ENCODE measurements around the gene SH3GL2. TPM values are rescaled to one million over a fixed set of nuclear protein-coding genes. Genes with fewer than 3 reads are reported as not detected.

Gene SH3GL2
- total and polyA plus RNA-seq, 9 of the 15 experiments (the other 6 are each of a cell fraction or from before 2014, with no cell fraction given) = not detected

DNA sequence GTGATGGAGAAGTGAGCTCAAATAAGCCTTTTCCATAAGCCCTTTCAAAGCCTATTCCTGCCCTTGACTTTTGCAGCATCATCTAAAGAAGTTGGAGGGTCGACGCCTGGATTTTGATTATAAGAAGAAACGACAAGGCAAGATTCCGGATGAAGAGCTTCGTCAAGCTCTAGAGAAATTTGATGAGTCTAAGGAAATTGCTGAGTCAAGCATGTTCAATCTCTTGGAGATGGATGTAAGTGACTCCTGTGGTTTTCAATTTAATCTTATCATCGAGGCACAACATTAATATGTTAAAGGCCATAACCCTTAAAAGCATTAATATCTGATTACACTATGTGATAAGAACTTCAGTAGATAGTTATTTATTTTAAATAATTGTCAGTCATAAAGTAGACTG lies 210.4 kb downstream of the SH3GL2 start:
- Histone ChIP-seq H3K4me2 (ENCODE audit: insufficient read depth, low read length) (no peak overlapping the region), H3K36me3 (ENCODE audit: control insufficient read depth, insufficient read depth, low read length) (no peaks in the 10 kb centered on the region), H3K27me3 (ENCODE audit: control insufficient read depth in 2 of 2, insufficient read depth in 2 of 2, low read length in 2 of 2) (no peaks in the 10 kb centered on the region), H3K9ac (ENCODE audit: insufficient read depth in 1 of 2, low read depth in 2 of 2, low read length in 2 of 2) (no peak overlapping the region), H3K27ac (ENCODE audit: extremely low read depth, low read depth, low read length) (no peak overlapping the region), H3K4me1 (replicated peaks in 1 of 2; ENCODE audit: control insufficient read depth in 2 of 2, insufficient read depth in 2 of 2, low read length in 2 of 2) (no peaks in the 10 kb centered on the region), H3K9me3 (replicated peaks; ENCODE audit: control insufficient read depth, insufficient read depth, low read depth, low read length) (no peaks in the 10 kb centered on the region), H3K9me1 (ENCODE audit: control insufficient read depth, insufficient read depth, low read length) (no peaks in the 10 kb centered on the region), H2AFZ (ENCODE audit: low read depth, low read length) (no peak overlapping the region), H4K20me1 (replicated peaks; ENCODE audit: control insufficient read depth, insufficient read depth, low read length) (no peaks in the 10 kb centered on the region), H3K79me2 (ENCODE audit: control insufficient read depth, insufficient read depth, low read length) (no peaks in the 10 kb centered on the region), H3K4me3 (no peak overlapping the region)
- FAIRE-seq = no peak
- 2% methylated on average over 6 of the region's 6 CpGs for WGBS (ENCODE audit: insufficient coverage, low coverage, missing lambda C conversion rate)
- DNase-seq (ENCODE audit: extremely low read depth in 1 of 4, low spot score in 3 of 4) = no peak
- ATAC-seq = no peak
- intact Hi-C loops (cut with micrococcal nuclease) (no loop called here), in situ Hi-C loops (cut with MboI) (no loop called here)
- CTCF ChIA-PET (ENCODE audit: low intra/inter-chr PET ratio) = no interaction called here
- BruUV-seq (replicated peaks) = no TSS peak
- TF ChIP-seq BDP1 (IDR thresholded peaks at IDR 0.05; ENCODE audit: insufficient read depth, insufficient read length) (no peak), SMARCB1 (IDR thresholded peaks at IDR 0.05; ENCODE audit: insufficient read length, low read depth) (no peak), HOXB6 (CRISPR knock-in tag; IDR thresholded peaks at IDR 0.05; ENCODE audit: borderline replicate concordance) (no peak), U2AF1 (optimal IDR thresholded peaks at IDR 0.05; ENCODE audit: low read depth, low read length) (no peak), ZNF165 (CRISPR knock-in tag; IDR thresholded peaks at IDR 0.05; ENCODE audit: borderline replicate concordance) (no peak)
- TF ChIP-seq, protein P1, sequence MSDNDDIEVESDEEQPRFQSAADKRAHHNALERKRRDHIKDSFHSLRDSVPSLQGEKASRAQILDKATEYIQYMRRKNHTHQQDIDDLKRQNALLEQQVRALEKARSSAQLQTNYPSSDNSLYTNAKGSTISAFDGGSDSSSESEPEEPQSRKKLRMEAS (CRISPR knock-in tag; IDR thresholded peaks at IDR 0.05) = no peak
- POLR2A ChIA-PET = no interaction called here
